Esophagus muscularis mucosa (tissue), 4 donors: ENCODE data around the gene SPINT2. TPM values are rescaled to one million over a fixed set of nuclear protein-coding genes. Genes with fewer than 3 reads are reported as not detected.

Experiments
- DNase-seq: peaks from one replicate; pipeline ENCODE4 v3.0.0-alpha.2; 2017; ENCODE audit errors: extremely low spot score
- H3K27ac ChIP-seq, 4 donors: fragments of 200-600 bp; sonication (generic); replicated peaks in 1 of 4; 1 replicate in 3 of 4; 2 replicates in 1 of 4; pipeline ENCODE4 v1.5.1; 2016 to 2019; ENCODE audit warnings: mild to moderate bottlenecking in 1 of 4
- H3K27me3 ChIP-seq, 4 donors: fragments of 200-600 bp; sonication (generic); one replicate each; pipeline versions ENCODE4 v1.5.1 to v1.6.0; 2016 to 2019
- H3K36me3 ChIP-seq, 4 donors: fragments of 200-600 bp; sonication (generic); one replicate each; pipeline ENCODE4 v1.5.1; 2016 to 2019
- H3K4me1 ChIP-seq, 4 donors: fragments of 200-600 bp; sonication (generic); one replicate each; pipeline ENCODE4 v1.5.1; 2016 to 2019
- H3K4me3 ChIP-seq, 4 donors: fragments of 200-600 bp; sonication (generic); 1 replicate in 2 of 4; 2 replicates in 2 of 4; pipeline ENCODE4 v1.5.1; 2016 to 2019; ENCODE audit warnings: mild to moderate bottlenecking in 4 of 4, moderate library complexity in 1 of 4
- H3K9me3 ChIP-seq, 4 donors: fragments of 200-600 bp; sonication (generic); 1 replicate in 3 of 4; 2 replicates in 1 of 4; pipeline ENCODE4 v1.5.1; 2016 to 2019
- EP300 ChIP-seq: sonication (generic); formaldehyde crosslinking; IDR thresholded peaks from one replicate; pipeline ENCODE4 v1.6.1; 2017; ENCODE audit warnings: antibody characterized with exemption
- POLR2A ChIP-seq: fragments of 450-650 bp; IDR thresholded peaks from one replicate; pipeline ENCODE4 v1.6.1; 2017; ENCODE audit warnings: antibody characterized with exemption, moderate library complexity, mild to moderate bottlenecking, low read depth
- POLR2AphosphoS5 ChIP-seq, 2 donors: sonication (generic); formaldehyde crosslinking; IDR thresholded peaks; one replicate each; pipeline ENCODE4 v1.6.1; 2017; ENCODE audit warnings: antibody characterized with exemption in 2 of 2
- WGBS: methylation state at CpG from one replicate; pipeline ENCODE4 v1.1.5; 2018; 5-methylcytosine and 5-hydroxymethylcytosine counted together
- intact Hi-C: fragments of 100-400 bp; cut with DNase I; formaldehyde crosslinking; loops from one replicate; pipeline ENCODE4 v1.15.1; 2023
- total RNA-seq, 4 donors: library from RNA; depleted of rRNA; stranded (reverse); fragments of >200 nt; gene quantifications; one replicate each; pipeline versions ENCODE4 v1.1.0 to v1.2.1, GENCODE V29; 2016
- TF ChIP-seq, protein P1 (sequence below), 3 experiments: fragments of 200-600 bp in 2 of 3; fragments of 450-650 bp in 1 of 3; sonication (generic) in 2 of 3; IDR thresholded peaks; one replicate each; pipeline ENCODE4 v1.5.1; 2017 to 2019; ENCODE audit warnings: antibody characterized with exemption in 3 of 3, mild to moderate bottlenecking in 2 of 3, moderate library complexity in 1 of 3

Gene SPINT2
- total RNA-seq, 4 donors from 2014 or later: 5.0 to 13.4 (median 11.4) TPM

GRCh38 chr19:38303517-38304351 is 39.4 kb downstream of the SPINT2 start, which contains the start of gene C19orf33:
TSS of gene C19orf33 (plus strand) at chr19:38304251. CDS start at chr19:38304262, 11 bp downstream.
- H3K9me3 ChIP-seq: no peaks in the 10 kb centered on the region
- no peaks in the 10 kb centered on the region for H3K27me3 ChIP-seq
- intact Hi-C loops: no loop called here
- TF ChIP-seq POLR2A (no peak), POLR2AphosphoS5 (IDR thresholded peaks at IDR 0.05) (peak; percentile 15 to 36)
- H3K27ac ChIP-seq: peak within 1 kb of the TSS in 2 of 4 donors; percentile 43 to 54
- 64% methylated on average over 15 of the region's 28 CpGs for WGBS
- H3K4me3 ChIP-seq: peak within 1 kb of the TSS in 3 of 4 donors; percentile 13 to 42 (median 20)
- H3K36me3 ChIP-seq: peaks cover 13 to 45% (median 34%) of the 10 kb centered on the region in 4 donors
- H3K4me1 ChIP-seq: peaks cover 0 to 3% (median 0%) of the 10 kb centered on the region in 4 donors
- no peak for DNase-seq

- intact Hi-C loops: no loop called here
- TF ChIP-seq POLR2AphosphoS5 (IDR thresholded peaks at IDR 0.05): no peak
- no peak for TF ChIP-seq EP300
- TF ChIP-seq, protein P1, sequence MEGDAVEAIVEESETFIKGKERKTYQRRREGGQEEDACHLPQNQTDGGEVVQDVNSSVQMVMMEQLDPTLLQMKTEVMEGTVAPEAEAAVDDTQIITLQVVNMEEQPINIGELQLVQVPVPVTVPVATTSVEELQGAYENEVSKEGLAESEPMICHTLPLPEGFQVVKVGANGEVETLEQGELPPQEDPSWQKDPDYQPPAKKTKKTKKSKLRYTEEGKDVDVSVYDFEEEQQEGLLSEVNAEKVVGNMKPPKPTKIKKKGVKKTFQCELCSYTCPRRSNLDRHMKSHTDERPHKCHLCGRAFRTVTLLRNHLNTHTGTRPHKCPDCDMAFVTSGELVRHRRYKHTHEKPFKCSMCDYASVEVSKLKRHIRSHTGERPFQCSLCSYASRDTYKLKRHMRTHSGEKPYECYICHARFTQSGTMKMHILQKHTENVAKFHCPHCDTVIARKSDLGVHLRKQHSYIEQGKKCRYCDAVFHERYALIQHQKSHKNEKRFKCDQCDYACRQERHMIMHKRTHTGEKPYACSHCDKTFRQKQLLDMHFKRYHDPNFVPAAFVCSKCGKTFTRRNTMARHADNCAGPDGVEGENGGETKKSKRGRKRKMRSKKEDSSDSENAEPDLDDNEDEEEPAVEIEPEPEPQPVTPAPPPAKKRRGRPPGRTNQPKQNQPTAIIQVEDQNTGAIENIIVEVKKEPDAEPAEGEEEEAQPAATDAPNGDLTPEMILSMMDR (IDR thresholded peaks at IDR 0.05): no peak
- no peak for TF ChIP-seq POLR2A
- Histone ChIP-seq H3K9me3 (no peaks in the 10 kb centered on the region), H3K36me3 (peaks cover 13 to 52% (median 40%) of the 10 kb centered on the region in 4 donors), H3K4me3 (peak overlapping the region in 3 of 4 donors; percentile 13 to 42 (median 20)), H3K27ac (peak overlapping the region in 2 of 4 donors; percentile 43 to 54), H3K27me3 (no peaks in the 10 kb centered on the region), H3K4me1 (peaks cover 0 to 3% (median 0%) of the 10 kb centered on the region in 4 donors)
- DNase-seq: no peak
- 71% methylated on average over 16 of the region's 27 CpGs for WGBS
Observed at GRCh38 chr19:38304352-38304865, 40.0 kb downstream of the SPINT2 start.

DNA sequence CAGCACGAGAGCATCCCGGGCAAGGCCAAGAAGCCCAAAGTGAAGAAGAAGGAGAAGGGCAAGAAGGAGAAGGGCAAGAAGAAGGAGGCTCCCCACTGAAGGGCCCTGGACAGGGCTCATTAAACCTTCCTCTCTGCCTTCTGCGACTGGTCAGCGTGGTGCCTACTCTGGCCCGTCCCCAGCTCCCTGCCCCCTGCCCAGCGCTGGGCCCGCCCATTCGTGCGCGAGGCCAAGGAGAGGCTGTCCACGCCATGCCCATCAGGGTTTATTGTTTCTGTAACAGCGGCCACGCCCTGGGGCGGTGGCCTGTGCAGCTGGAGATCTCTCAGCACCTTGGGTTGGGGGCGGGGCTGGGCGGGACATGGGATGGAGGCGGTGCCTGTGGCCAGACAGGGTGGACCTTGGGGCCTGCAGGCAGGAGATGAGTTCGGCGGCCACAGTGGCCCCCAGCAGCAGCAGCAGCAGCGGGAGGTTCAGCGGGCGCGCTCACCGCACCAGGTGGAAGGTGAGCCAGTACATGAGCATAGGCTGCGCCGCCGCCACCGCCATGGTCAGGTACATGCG is 40.6 kb downstream of the SPINT2 start:
- whole genome bisulfite sequencing: 81% methylated on average over 13 of the region's 29 CpGs

DNA sequence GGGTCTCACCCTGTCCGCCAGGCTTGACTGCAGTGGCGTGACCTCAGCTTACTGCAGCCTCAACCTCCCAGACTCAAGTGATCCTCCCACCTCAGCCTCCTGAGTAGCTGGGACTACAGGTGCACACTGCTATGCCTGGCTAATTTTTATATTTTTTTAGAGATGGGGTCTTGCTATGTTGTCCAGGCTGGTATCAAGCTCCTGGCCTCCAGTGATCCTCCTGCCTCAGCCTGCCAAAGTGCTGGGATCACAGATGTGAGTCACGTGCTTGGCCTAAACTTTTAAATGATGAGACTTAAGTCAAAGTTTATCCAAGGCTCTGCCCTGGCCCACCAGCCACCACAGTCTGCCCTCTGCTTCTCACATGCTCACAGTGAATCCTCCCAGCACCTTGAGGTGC is 41.9 kb downstream of the SPINT2 start:
- intact Hi-C loops: no loop called here
- Histone ChIP-seq H3K27me3 (no peaks in the 10 kb centered on the region), H3K4me1 (peaks cover 0 to 3% (median 0%) of the 10 kb centered on the region in 4 donors), H3K4me3 (no peak overlapping the region), H3K9me3 (no peaks in the 10 kb centered on the region), H3K36me3 (peaks cover 13 to 55% (median 43%) of the 10 kb centered on the region in 4 donors), H3K27ac (no peak overlapping the region)
- WGBS: 92% methylated on average over 3 of the region's 3 CpGs
- no peak for DNase-seq
- TF ChIP-seq POLR2A (no peak), POLR2AphosphoS5 (IDR thresholded peaks at IDR 0.05) (no peak), EP300 (no peak)
- TF ChIP-seq, protein P1 (IDR thresholded peaks at IDR 0.05): no peak

More for the DNA sequence above, 40.6 kb downstream of the SPINT2 start:
- Histone ChIP-seq H3K27ac (peak overlapping the region in 2 of 4 donors; percentile 43 to 54), H3K4me3 (peak overlapping the region in 2 of 4 donors; percentile 20 to 42), H3K4me1 (peaks cover 0 to 3% (median 0%) of the 10 kb centered on the region in 4 donors), H3K36me3 (peaks cover 13 to 55% (median 41%) of the 10 kb centered on the region in 4 donors), H3K9me3 (no peaks in the 10 kb centered on the region), H3K27me3 (no peaks in the 10 kb centered on the region)
- DNase-seq: no peak
- peak; percentile 44 to 67 for TF ChIP-seq POLR2AphosphoS5 (IDR thresholded peaks at IDR 0.05)
- TF ChIP-seq, protein P1 (IDR thresholded peaks at IDR 0.05): no peak
- intact Hi-C loops: no loop called here

GRCh38 chr19:38307076-38307475 is 42.7 kb downstream of the SPINT2 start:
- 100% methylated on average over 1 of the region's 4 CpGs for WGBS
- intact Hi-C loops: no loop called here

More at GRCh38 chr19:38307076-38307475, 42.7 kb downstream of the SPINT2 start:
- Histone ChIP-seq H3K4me1 (peaks cover 0 to 3% (median 0%) of the 10 kb centered on the region in 4 donors), H3K27me3 (no peaks in the 10 kb centered on the region), H3K27ac (no peak overlapping the region), H3K4me3 (no peak overlapping the region), H3K9me3 (no peaks in the 10 kb centered on the region), H3K36me3 (peaks cover 13 to 55% (median 43%) of the 10 kb centered on the region in 4 donors)
- TF ChIP-seq POLR2AphosphoS5 (IDR thresholded peaks at IDR 0.05) (no peak), POLR2A (no peak), EP300 (no peak)
- TF ChIP-seq, protein P1 (IDR thresholded peaks at IDR 0.05): no peak
- no peak for DNase-seq
